Panc1 (cell line): ENCODE measurements around the gene SETD2.

Experiments
- CTCF ChIP-seq: fragments of 450-650 bp; IDR thresholded peaks from 2 replicates; pipeline ENCODE4 v1.5.1; 2017; ENCODE audit warnings: mild to moderate bottlenecking
- POLR2AphosphoS5 ChIP-seq: IDR thresholded peaks from 2 replicates; pipeline ENCODE4 v1.6.1; 2012; ENCODE audit warnings: mild to moderate bottlenecking, low read depth, low read length, moderate library complexity
- REST ChIP-seq, 2 experiments: IDR thresholded peaks; 2 replicates each; pipeline ENCODE4 v1.6.1; 2011 to 2012; ENCODE audit warnings: low read depth in 2 of 2, control low read depth in 1 of 2, low read length in 1 of 2, mild to moderate bottlenecking in 1 of 2, moderate library complexity in 1 of 2; ENCODE audit not compliant: insufficient read depth in 1 of 2
- SIN3A ChIP-seq: IDR thresholded peaks from 2 replicates; pipeline ENCODE4 v1.6.1; 2012; ENCODE audit warnings: low read depth, mild to moderate bottlenecking, low read length, moderate library complexity, borderline replicate concordance; ENCODE audit not compliant: insufficient read depth
- TCF7L2 ChIP-seq: IDR thresholded peaks from 2 replicates; pipeline ENCODE4 v1.6.1; 2011; ENCODE audit warnings: mild to moderate bottlenecking, low read depth, low read length, inconsistent platforms

- TF ChIP-seq CTCF (no peak), SIN3A (no peak), REST (IDR thresholded peaks at IDR 0.05; ENCODE audit: insufficient read depth in 1 of 2, low read depth in 2 of 2, low read length in 1 of 2) (no peak), POLR2AphosphoS5 (no peak), TCF7L2 (no peak)
These were observed 29.6 kb downstream of the SETD2 start for GRCh38 chr3:47134311-47134710.
